Ovary (tissue), 9 donors: ENCODE results near the gene MS4A8. TPM values are rescaled to one million over a fixed set of nuclear protein-coding genes. Genes with fewer than 3 reads are reported as not detected.
"Not testable (repeated sequence)": the region's sequence is repeated elsewhere in the genome, so short reads cannot be mapped to it uniquely, and the experiment has no call there.

ENCODE experiments used
- DNase-seq, 5 donors: peaks; one replicate each; pipeline ENCODE4 v3.0.0-alpha.2; 2019 to 2020
- H3K27ac ChIP-seq, 2 donors: fragments of 200-600 bp; one replicate each; pipeline versions ENCODE4 v1.5.1 to v1.8.0; 2019 to 2022
- H3K27me3 ChIP-seq: fragments of 200-600 bp; one replicate; pipeline ENCODE4 v1.8.0; 2022
- H3K36me3 ChIP-seq: fragments of 200-600 bp; sonication (generic); one replicate; pipeline ENCODE4 v1.5.1; 2019
- H3K4me1 ChIP-seq: one replicate; pipeline ENCODE4 v1.8.1; 2013; ENCODE audit warnings: mild to moderate bottlenecking, moderate library complexity; ENCODE audit not compliant: insufficient read depth
- H3K4me3 ChIP-seq: fragments of 200-600 bp; sonication (generic); one replicate; pipeline ENCODE4 v1.5.1; 2017
- H3K9me3 ChIP-seq, 2 donors: fragments of 200-600 bp in 1 of 2; sonication (generic) in 1 of 2; one replicate each; pipeline versions ENCODE4 v1.5.1 to v1.8.1; 2013 to 2019; ENCODE audit warnings: mild to moderate bottlenecking in 1 of 2, moderate library complexity in 1 of 2
- CTCF ChIP-seq, 3 donors: fragments of 450-650 bp in 2 of 3; fragments of 200-600 bp in 1 of 3; IDR thresholded peaks; one replicate each; pipeline versions ENCODE4 v1.5.1 to v1.8.0; 2016 to 2022; ENCODE audit warnings: antibody characterized with exemption in 3 of 3, mild to moderate bottlenecking in 1 of 3
- EP300 ChIP-seq: sonication (generic); formaldehyde crosslinking; IDR thresholded peaks from one replicate; pipeline ENCODE4 v1.6.1; 2017; ENCODE audit warnings: antibody characterized with exemption
- POLR2A ChIP-seq: fragments of 450-650 bp; IDR thresholded peaks from one replicate; pipeline ENCODE4 v1.6.1; 2017; ENCODE audit warnings: antibody characterized with exemption, mild to moderate bottlenecking, moderate library complexity
- WGBS, 3 donors: extraction: QIAGEN DNeasy Blood & Tissue Kit in 1 of 3; methylation state at CpG; one replicate each; pipeline versions ENCODE4 v1.1.5 to v1.1.7; 2013 to 2017; 5-methylcytosine and 5-hydroxymethylcytosine counted together
- intact Hi-C, 4 donors: fragments of 100-400 bp; cut with DNase I; formaldehyde crosslinking; loops; one replicate each; pipeline versions ENCODE4 v1.11.0 to v1.15.1; 2022 to 2023
- polyA plus RNA-seq, 2 donors: library from polyadenylated mRNA; stranded (reverse); fragments of 200-250 nt in 1 of 2; fragments of 350-450 nt in 1 of 2; fragmentation: Illumina TruSeq in 1 of 2; extraction: RNeasy Lipid Tissue Mini Kit (QIAGEN cat#74804) in 1 of 2; gene quantifications; one replicate each; pipeline ENCODE4 v1.2.3, GENCODE V29; 2013 to 2014
- total RNA-seq, 7 donors: library from RNA; depleted of rRNA in 2 of 7; stranded (reverse); fragments of >200 nt in 2 of 7; fragmentation: NEBNext Ultra II Directional in 3 of 7; extraction: Animal tissue kit (Norgen Biotek cat#: 25700) in 3 of 7; gene quantifications; one replicate each; pipeline versions ENCODE4 v1.1.0 to v1.2.4, GENCODE V29; 2016 to 2023
- donor health status: DM: no; HTN: no; CAD: no; lungs with moderate emphysema.
- donor health status: DM: no; HTN: no; CAD: no.
- donor health status: Bipolar disorder and iron deficiency.
- donor health status: DM: yes; HTN: yes; CAD: no.
- donor health status: DM: no; HTN: no; CAD: no.
- donor health status: DM: yes; HTN: yes; CAD: no.

The MS4A8 gene
- total and polyA plus RNA-seq, 9 donors: 0.45 to 30.9 (median 2.1) TPM; not detected in 2

- H3K27me3 ChIP-seq: no peaks in the 10 kb centered on the region
- no peak for DNase-seq
- H3K36me3 ChIP-seq: no peaks in the 10 kb centered on the region
- no peak within 1 kb of the TSS for H3K4me3 ChIP-seq
- WGBS, 3 donors: 58 to 84% (median 74%) methylated on average over 14 of the region's 14 CpGs
- TF ChIP-seq POLR2A: no peak
- no peak for TF ChIP-seq EP300
- TF ChIP-seq CTCF (IDR thresholded peaks at IDR 0.05): no peak
- H3K4me1 ChIP-seq: no peaks in the 10 kb centered on the region
- intact Hi-C loops: no loop called here
- no peak within 1 kb of the TSS for H3K27ac ChIP-seq
- no peaks in the 10 kb centered on the region for H3K9me3 ChIP-seq
Observed at GRCh38 chr11:60756307-60757032, 57.1 kb downstream of the MS4A8 start, which contains the start of gene MS4A15. Gene MS4A15 (plus strand): TSS chr11:60756867. CDS start chr11:60763734, 6,867 bp downstream.

- 86 to 91% (median 91%) methylated on average over 19 of the region's 19 CpGs for WGBS, 3 donors
- TF ChIP-seq POLR2A (no peak), EP300 (no peak), CTCF (IDR thresholded peaks at IDR 0.05) (no peak)
- Histone ChIP-seq H3K9me3 (no peaks in the 10 kb centered on the region), H3K4me1 (no peaks in the 10 kb centered on the region), H3K4me3 (no peak overlapping the region), H3K27ac (no peak overlapping the region), H3K36me3 (no peaks in the 10 kb centered on the region), H3K27me3 (no peaks in the 10 kb centered on the region)
- no peak for DNase-seq
- intact Hi-C loops: no loop called here
Observed at GRCh38 chr11:60757231-60757800, 57.9 kb downstream of the MS4A8 start.

GRCh38 chr11:60758671-60759070, 59.3 kb downstream of the MS4A8 start:
- 84 to 93% (median 87%) methylated on average over 4 of the region's 4 CpGs for WGBS, 3 donors
- H3K27ac ChIP-seq, H3K4me1 ChIP-seq, DNase-seq, H3K36me3 ChIP-seq, H3K27me3 ChIP-seq, intact Hi-C loops, H3K4me3 ChIP-seq, H3K9me3 ChIP-seq: not testable (repeated sequence)

GRCh38 chr11:60759438-60760225, 60.2 kb downstream of the MS4A8 start:
- H3K36me3 ChIP-seq, H3K9me3 ChIP-seq, H3K27me3 ChIP-seq, H3K4me1 ChIP-seq, H3K4me3 ChIP-seq, intact Hi-C loops: not testable (repeated sequence)
- 27 to 44% (median 43%) methylated on average over 22 of the region's 22 CpGs for WGBS, 3 donors
- H3K27ac ChIP-seq: peak overlapping the region; percentile 45 to 49
- DNase-seq: peak in 1 of 5 donors; percentile 46

GRCh38 chr11:60761436-60762190, 62.2 kb downstream of the MS4A8 start:
- no peaks in the 10 kb centered on the region for H3K36me3 ChIP-seq
- H3K9me3 ChIP-seq: no peaks in the 10 kb centered on the region
- DNase-seq: no peak
- H3K27ac ChIP-seq: no peak overlapping the region
- no peaks in the 10 kb centered on the region for H3K4me1 ChIP-seq
- 62 to 72% (median 63%) methylated on average over 4 of the region's 4 CpGs for WGBS, 3 donors
- intact Hi-C loops: no loop called here
- no peak overlapping the region for H3K4me3 ChIP-seq
- TF ChIP-seq POLR2A: no peak
- no peak for TF ChIP-seq CTCF (IDR thresholded peaks at IDR 0.05)
- TF ChIP-seq EP300: no peak
- no peaks in the 10 kb centered on the region for H3K27me3 ChIP-seq
